Renal pelvis (tissue), 4 donors: ENCODE data around the gene TRIOBP. TPM values are rescaled to one million over a fixed set of nuclear protein-coding genes. Genes with fewer than 3 reads are reported as not detected.

Experiments used
- DNase-seq: peaks from one replicate; pipeline ENCODE4 v3.0.0-alpha.2; 2013
- polyA plus RNA-seq, 3 donors: library from polyadenylated mRNA; unstranded; fragments of 120-200 nt; gene quantifications; one replicate each; pipeline ENCODE4 v1.2.1, GENCODE V29; 2013; ENCODE audit not compliant: insufficient read length in 3 of 3

TRIOBP gene
- polyA plus RNA-seq, 3 donors: 65.9 to 85.7 (median 77.1) TPM

DNA sequence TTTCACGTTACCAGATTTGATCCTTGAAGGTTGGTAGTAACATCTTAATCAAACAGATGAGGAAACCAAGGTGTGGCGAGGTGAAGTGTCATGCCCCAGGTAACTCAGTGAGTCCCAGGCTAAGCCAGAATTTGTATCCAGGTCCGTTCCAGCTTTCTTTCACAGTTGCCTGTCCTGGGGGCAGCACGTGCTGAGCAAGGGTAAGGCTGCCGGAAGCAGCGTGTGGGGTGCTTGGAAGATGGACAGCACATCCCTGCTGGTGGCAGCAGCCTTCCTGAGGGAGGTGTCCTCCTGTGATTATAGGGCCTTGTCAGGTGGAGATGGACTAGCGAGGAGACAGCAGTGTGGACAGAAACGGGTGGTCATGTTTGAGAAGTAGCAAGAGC is 50.9 kb downstream of the TRIOBP start:
- DNase-seq: no peak

DNA sequence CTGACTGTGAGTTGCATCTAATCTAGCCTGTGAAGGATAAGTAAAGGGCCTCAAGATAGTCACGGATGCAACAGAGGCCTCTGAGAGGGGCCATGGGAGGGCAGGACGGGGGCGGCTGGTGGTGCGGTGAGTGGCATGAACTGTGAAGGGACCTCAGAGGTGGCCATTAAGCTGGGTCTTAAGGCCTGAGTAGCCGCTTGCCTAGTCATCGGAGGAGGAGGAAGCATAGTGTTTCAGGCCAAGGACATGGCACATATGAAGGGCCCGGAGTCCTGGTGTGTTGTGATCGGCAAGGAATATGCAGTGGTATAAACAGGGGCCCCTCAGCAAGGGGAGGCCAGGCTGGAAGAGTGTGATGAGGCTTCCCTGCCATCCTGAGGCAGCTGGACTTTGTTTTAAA is 51.8 kb downstream of the TRIOBP start:
- DNase-seq: no peak

GRCh38 chr22:37749226-37749625 is 52.4 kb downstream of the TRIOBP start:
- DNase-seq: no peak

DNA sequence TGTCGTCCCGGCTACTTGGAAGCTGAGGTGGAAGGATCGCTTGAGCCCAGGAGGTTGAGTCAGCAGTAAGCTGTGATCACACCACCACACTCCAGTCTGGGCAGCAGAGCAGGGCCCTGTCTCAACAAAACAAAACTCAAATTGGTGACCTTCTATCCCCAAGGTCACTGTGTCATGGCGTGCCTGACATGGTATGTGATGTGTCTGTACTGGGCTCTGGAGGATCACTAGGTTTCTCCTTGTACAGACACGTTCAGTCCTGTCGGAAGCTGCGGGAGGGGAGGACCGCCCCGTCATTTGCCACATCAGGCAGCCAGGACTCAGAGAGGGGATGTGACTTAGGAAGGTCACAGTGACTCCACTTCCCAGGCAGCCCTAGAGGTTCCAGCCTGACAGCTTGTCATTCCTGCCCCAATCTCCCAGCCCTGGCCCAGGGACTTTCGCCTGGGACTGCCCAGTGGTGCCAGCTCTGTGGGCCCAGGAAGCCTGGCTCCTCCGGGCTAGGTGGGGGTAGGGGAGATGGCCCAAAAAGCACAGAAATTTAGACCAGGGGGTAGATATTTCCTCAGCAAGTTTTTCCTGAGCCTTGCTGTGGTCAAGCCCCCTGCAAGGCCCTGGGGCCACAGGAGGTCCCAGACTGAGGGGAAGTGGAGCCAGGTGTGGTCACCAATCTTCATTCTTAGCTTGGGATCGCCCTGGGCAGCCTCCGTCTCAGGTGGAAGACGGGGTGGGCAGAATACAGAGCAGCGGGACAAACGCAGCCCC is 53.2 kb downstream of the TRIOBP start:
- DNase-seq: no peak

GRCh38 chr22:37750596-37751162 is 53.8 kb downstream of the TRIOBP start:
- DNase-seq: no peak

- DNase-seq: no peak
Measured at GRCh38 chr22:37751449-37752188, 54.8 kb downstream of the TRIOBP start.

DNA sequence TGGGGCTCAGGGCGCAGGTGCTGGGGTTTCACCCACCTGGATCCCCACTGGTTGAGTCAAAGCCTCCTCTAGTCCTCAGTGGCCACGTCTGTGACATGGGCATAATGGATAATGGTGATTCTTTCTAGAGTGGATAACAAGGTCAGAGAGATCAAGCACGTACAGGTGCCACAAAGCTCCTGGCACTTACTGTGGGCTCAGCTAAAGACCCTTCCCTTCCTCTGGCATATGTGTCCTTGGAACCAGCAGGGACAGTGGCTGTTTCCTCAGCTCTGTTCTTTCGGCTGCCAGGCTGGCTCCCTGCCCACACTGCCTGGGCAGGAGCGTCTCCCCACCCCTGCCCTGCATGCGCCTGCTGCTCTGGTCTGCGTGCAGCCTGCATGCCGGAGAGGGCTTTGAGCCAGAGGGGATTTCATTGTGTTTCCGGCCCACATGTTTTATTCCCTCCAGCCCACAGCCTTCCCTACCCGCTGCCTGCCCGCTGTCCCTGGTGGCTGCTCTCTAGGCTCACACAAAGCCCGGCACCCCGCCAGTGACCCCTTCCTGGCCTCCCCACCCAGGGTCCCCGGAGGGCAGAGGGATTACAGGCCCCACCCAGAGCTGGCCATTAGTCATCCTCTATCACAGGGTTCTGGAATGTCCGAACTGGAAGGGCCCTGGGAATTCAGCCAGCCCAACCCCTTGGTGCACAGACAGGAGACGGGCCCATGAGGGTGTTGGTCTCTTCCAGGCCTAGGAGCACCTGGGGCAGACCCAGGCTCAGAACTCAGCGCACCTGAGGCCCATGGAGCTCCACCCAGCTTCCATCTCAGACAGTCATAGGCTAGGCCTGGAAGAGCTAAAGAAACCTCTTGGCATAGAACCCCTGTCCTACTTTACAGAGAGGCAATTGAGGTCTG is 55.6 kb downstream of the TRIOBP start:
- DNase-seq: no peak

DNA sequence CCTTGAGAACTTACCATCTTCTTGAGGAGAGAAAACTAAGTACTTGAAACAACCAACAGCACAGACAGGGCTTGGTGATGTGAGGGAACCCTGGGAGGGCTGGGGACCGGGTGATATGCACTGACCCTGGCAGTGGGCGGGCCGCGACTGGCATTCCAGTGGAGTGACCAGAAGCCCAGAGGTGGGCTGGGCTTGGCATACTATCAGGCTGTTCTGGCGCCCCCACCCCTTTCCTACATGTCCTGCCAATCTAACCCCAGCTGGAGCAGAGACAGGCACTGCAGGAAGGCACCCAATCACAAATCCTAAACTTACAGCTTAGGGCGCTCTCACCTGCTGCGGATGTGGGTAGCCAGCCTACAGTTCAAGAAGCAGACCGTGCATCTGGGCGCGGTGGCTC is 56.9 kb downstream of the TRIOBP start:
- DNase-seq: no peak

- no peak for DNase-seq
Measured at GRCh38 chr22:37757663-37758062, 60.8 kb downstream of the TRIOBP start.

DNA sequence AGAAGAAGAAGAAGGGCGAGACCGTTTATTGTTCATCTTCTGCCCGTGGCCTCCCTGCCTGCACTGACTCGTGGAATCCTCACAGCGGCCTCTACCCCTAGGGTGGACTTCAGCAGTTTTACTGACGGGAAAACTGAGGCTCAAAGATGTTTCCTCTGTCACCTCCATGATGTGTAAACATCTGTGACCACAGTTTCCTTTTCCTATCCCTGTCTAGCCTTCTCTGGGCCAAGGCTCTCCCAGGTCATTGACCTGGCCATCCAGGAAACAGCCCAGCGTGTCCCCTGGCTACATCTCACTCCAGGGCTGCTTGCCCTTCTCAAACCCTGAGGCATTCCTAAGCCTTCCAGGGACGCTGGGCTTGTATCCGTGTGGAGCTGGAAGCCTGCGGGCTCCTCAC is 61.8 kb downstream of the TRIOBP start:
- no peak for DNase-seq

- no peak for DNase-seq
Measured at GRCh38 chr22:37759281-37759680, 62.4 kb downstream of the TRIOBP start.

DNA sequence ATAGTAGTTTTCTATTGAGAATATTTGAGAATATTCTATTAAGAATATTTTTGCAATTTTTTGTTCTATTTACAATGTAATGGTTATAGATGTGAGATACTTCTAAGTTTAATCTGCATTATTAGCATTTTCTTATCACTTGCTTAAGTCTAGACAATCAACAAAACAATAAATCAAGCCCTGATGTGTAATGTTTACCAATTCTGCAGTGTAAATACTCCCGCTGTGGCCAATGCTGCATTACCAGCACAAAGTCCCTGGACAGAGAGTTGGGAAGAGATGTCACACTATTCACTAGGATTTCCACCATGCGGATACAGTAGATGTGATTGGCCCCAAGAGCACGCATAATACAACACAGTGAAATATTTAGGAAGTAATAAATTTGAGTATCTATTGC is 63.3 kb downstream of the TRIOBP start:
- DNase-seq: no peak

DNA sequence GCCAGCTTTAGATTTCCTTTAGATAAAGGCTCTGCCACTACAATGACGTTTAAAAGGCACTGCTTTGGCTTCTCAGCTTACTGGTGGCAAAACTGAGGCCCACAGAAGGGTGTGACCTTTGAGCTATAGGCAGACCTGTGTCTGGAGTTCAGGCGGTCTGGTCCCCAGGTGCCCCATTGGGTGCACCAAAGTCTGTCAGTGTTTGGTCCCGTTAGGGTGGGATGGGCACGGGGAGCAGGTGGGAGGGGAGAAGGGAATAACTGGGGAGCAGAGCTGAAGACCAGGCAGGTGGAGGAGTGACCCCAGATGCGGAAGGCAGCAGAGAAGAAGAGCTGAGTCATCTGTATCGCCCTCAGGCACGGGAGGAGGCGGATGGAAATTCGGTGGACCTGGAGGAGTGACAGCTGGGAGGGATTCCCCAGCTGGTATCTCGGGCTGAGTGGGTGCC is 65.6 kb downstream of the TRIOBP start:
- DNase-seq: no peak

DNA sequence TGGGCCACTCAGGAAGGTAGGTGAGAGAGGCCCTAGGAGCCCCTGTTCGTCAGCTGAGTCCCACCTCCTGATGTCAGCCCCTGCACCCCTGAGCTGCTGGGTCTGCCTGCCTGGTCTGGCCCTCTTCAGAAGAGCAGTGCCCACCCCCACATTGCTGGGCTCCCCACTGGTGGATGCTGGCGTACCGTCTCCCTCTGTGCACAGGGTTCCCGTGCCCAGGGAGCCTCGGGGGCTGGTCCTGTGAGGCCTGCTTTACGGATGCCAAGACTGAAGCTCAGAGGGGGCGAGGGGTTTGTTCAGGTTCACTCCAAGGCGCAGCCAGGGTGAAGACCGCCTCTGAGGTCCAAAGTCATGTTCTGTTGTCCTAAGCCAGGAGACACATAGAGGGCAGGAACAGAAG is 66.2 kb downstream of the TRIOBP start:
- no peak for DNase-seq

GRCh38 chr22:37763652-37764051 is 66.8 kb downstream of the TRIOBP start:
- no peak for DNase-seq

DNA sequence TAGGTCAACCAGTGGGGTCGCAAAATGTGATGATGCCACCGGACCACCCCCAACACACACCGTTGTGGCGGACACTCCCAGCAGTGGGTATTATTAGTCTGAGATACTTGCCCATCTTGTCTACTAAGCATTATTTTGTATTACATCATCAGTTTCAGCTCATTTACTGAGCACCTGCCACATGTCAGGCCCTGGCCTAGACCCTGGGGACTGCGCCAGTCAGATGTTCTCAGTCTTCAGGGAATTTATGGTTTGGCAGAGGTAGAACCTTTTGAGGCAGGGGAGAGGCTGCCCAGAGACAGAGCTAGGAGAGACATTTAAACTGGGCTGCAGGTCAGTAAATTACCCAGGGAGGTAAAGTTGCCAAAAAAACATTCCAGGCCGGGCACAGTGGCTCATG is 67.8 kb downstream of the TRIOBP start:
- no peak for DNase-seq

GRCh38 chr22:37765498-37765897 is 68.7 kb downstream of the TRIOBP start:
- no peak for DNase-seq

DNA sequence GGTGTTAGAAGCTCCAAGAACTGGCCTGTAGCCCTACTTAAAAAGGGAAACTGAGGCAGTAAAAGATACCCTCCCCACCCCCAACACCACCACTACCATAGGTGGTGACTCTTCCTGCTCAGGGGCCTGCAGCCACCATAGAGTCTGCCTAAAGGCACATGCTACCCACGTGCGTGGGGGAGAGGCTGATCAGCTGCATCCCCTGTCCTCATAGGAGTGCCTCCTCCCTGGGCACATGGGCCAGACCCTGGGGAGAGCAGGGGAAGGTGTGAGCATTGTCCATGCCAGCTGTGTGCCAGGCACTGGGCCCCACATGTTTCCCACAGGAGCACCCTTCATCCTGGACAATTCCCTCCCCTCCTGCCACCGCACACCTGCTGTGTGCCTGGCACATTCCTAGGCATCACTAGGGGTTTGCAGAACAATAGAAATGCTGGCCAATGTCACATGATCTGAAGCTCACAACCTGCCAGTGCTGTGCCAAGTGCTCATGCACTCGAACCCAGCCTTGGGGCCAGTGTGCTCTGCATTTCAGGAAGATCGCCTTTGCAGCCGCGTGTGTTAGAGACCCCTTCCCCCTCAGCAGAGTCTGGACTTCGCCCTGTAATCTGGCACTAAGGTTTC is 69.2 kb downstream of the TRIOBP start:
- no peak for DNase-seq

- no peak for DNase-seq
Measured at GRCh38 chr22:37768273-37768672, 71.4 kb downstream of the TRIOBP start.

GRCh38 chr22:37769056-37769455 is 72.2 kb downstream of the TRIOBP start:
- no peak for DNase-seq

DNA sequence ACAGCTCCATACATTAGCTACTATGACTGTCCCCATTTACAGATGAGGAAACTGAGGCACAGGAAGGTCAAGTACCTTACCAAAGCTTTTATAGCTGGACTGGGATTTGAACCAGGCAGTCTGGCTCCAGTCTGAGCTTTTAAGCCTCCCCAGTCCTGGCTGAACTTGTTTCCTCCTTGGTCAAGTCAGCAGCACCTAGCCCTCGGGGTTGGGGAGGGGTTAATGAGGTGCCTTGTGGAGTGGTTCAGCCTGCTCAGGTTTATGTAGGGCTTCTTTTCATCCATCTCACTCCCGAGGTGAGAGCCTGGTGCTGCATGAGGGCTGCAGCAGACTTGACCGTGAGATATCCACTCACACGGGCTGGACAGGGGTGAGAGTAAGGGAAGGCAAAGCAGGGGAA is 74.2 kb downstream of the TRIOBP start:
- DNase-seq: no peak
